Measurements from ENCODE around the gene BPIFB6. TPM values are rescaled to one million over a fixed set of nuclear protein-coding genes. Genes with fewer than 3 reads are reported as not detected.

The BPIFB6 gene
- total and polyA plus RNA-seq, 10 of the 15 experiments (the other 5 are each of a cell fraction or from before 2014, with no cell fraction given), result not detected

- TF ChIP-seq EP300 (IDR thresholded peaks at IDR 0.05; ENCODE audit: borderline replicate concordance in 1 of 2, control insufficient read depth in 1 of 2, low read depth in 2 of 2, low read length in 2 of 2) (no peak), E2F8 (IDR thresholded peaks at IDR 0.05; ENCODE audit: low read depth, partially characterized antibody) (no peak), FOXM1 (IDR thresholded peaks at IDR 0.05; ENCODE audit: low read depth, low read length) (no peak), NR2F1 (conservative IDR thresholded peaks at IDR 0.05) (no peak), PKNOX1 (IDR thresholded peaks at IDR 0.05) (no peak), BRCA1 (IDR thresholded peaks at IDR 0.05; ENCODE audit: low read depth, low read length) (no peak)
Observed at GRCh38 chr20:33046412-33046811, 15.0 kb downstream of the BPIFB6 start (continued).

- ChIA-PET POLR2A (no interaction called here), CTCF (interaction anchor here (0.6 kb wide), 1 partner anchor 126 kb away, joined by 3 read pairs; no protein-coding TSS in a partner anchor), RAD21 (ENCODE audit: unreplicated experiment) (no interaction called here), SMC1A (ENCODE audit: uncharacterized antibody, unreplicated experiment) (no interaction called here)
- Histone ChIP-seq H3K79me2 (ENCODE audit: control insufficient read depth, insufficient read depth, low read length) (no peaks in the 10 kb centered on the region), H3K4me3 (no peak overlapping the region), H3K36me3 (ENCODE audit: control insufficient read depth in 2 of 2, insufficient read depth in 2 of 2, low read length in 1 of 2) (no peaks in the 10 kb centered on the region), H3K4me1 (ENCODE audit: control insufficient read depth, insufficient read depth, low read length) (no peaks in the 10 kb centered on the region), H3K9me3 (replicated peaks; ENCODE audit: control insufficient read depth, insufficient read depth, low read length) (no peaks in the 10 kb centered on the region; the same call in 2 of the 3 replicates), H4K20me1 (ENCODE audit: control insufficient read depth, insufficient read depth) (no peaks in the 10 kb centered on the region), H3K27ac (ENCODE audit: control insufficient read depth, insufficient read depth) (no peak overlapping the region), H3K9ac (ENCODE audit: control insufficient read depth, insufficient read depth, low read length) (no peak overlapping the region), H3K27me3 (replicated peaks in 1 of 2; ENCODE audit: control insufficient read depth in 2 of 2, insufficient read depth in 2 of 2, low read length in 1 of 2) (no peaks in the 10 kb centered on the region; a peak in 1 of 4 replicates), H3K4me2 (ENCODE audit: control insufficient read depth, insufficient read depth) (no peak overlapping the region), H2AFZ (ENCODE audit: control insufficient read depth, low read depth, low read length) (no peak overlapping the region)
- ATAC-seq (no peak), DNase-seq (ENCODE audit: low read depth, low spot score) (no peak), FAIRE-seq (no peak)
- 38% methylated on average over 4 of the region's 4 CpGs for WGBS (ENCODE audit: insufficient coverage, insufficient replicate concordance, low lambda C conversion rate, missing lambda C conversion rate)
- intact Hi-C loops (cut with micrococcal nuclease; ENCODE audit: unreplicated experiment) (no loop called here), in situ Hi-C loops (cut with MboI) (no loop called here)
- BruUV-seq (replicated peaks), result no TSS peak
- TF ChIP-seq ZBTB33 (IDR thresholded peaks at IDR 0.05) (no peak), E2F4 (IDR thresholded peaks at IDR 0.05; ENCODE audit: low read depth, low read length) (no peak), PAX5 (IDR thresholded peaks at IDR 0.05; ENCODE audit: borderline replicate concordance, low read depth, low read length) (no peak), SREBF2 (IDR thresholded peaks at IDR 0.05; ENCODE audit: low read length) (no peak), USF1 (IDR thresholded peaks at IDR 0.05; ENCODE audit: borderline replicate concordance, extremely low read length, insufficient read depth, low read depth, low read length) (no peak), BCL3 (IDR thresholded peaks at IDR 0.05; ENCODE audit: borderline replicate concordance, insufficient read depth, low read depth, low read length, poor library complexity, severe bottlenecking) (no peak), GABPA (IDR thresholded peaks at IDR 0.05; ENCODE audit: low read depth) (no peak)
Observed at GRCh38 chr20:33051333-33051732, 19.9 kb downstream of the BPIFB6 start.

Data from GM12878 (cell line).